GM12878 (cell line): Measurements from ENCODE around the gene ITGA8.

ENCODE experiments used
- CEBPZ ChIP-seq: fragments of 150-350 bp; IDR thresholded peaks from 2 replicates; pipeline ENCODE4 v1.6.1; 2016; ENCODE audit warnings: low read depth, low read length
- MTA3 ChIP-seq: IDR thresholded peaks from 2 replicates; pipeline ENCODE4 v1.6.1; 2012; ENCODE audit warnings: low read length, inconsistent platforms, borderline replicate concordance

GRCh38 chr10:15609246-15609645 is 110.5 kb downstream of the ITGA8 start:
- TF ChIP-seq MTA3 (no peak), CEBPZ (no peak)
